GM21576 (cell line): Measurements from ENCODE around the gene RBFOX2.

ENCODE experiments used
- ATAC-seq: cut with Tn5 transposase; IDR thresholded peaks from one replicate; pipeline ENCODE4 v1.9.1; 2021; ENCODE audit warnings: mild to moderate bottlenecking, moderate library complexity; ENCODE audit not compliant: unreplicated experiment

The RBFOX2 gene

GRCh38 chr22:35904752-35905151 is 123.9 kb downstream of the RBFOX2 start:
- ATAC-seq, result no peak

- ATAC-seq, result no peak
These were observed 124.3 kb downstream of the RBFOX2 start for GRCh38 chr22:35904336-35904692.

GRCh38 chr22:35903571-35904335 is 124.9 kb downstream of the RBFOX2 start:
- ATAC-seq, result no peak

- ATAC-seq, result no peak
These were observed 128.0 kb downstream of the RBFOX2 start for GRCh38 chr22:35900483-35901168.

- no peak for ATAC-seq
These were observed 128.9 kb downstream of the RBFOX2 start for GRCh38 chr22:35899736-35900135.

GRCh38 chr22:35896111-35896705 is 132.4 kb downstream of the RBFOX2 start:
- no peak for ATAC-seq

- ATAC-seq, result no peak
These were observed 133.5 kb downstream of the RBFOX2 start for GRCh38 chr22:35894937-35895708.

- no peak for ATAC-seq
These were observed 134.2 kb downstream of the RBFOX2 start for GRCh38 chr22:35894464-35894878.

GRCh38 chr22:35893698-35894097 is 134.9 kb downstream of the RBFOX2 start:
- ATAC-seq, result no peak

GRCh38 chr22:35892192-35892591 is 136.4 kb downstream of the RBFOX2 start:
- ATAC-seq, result no peak

- ATAC-seq, result no peak
These were observed 137.2 kb downstream of the RBFOX2 start for GRCh38 chr22:35891442-35891841.

GRCh38 chr22:35889071-35889470 is 139.6 kb downstream of the RBFOX2 start:
- ATAC-seq, result no peak

- no peak for ATAC-seq
These were observed 140.3 kb downstream of the RBFOX2 start for GRCh38 chr22:35888181-35888870.

- no peak for ATAC-seq
These were observed 141.2 kb downstream of the RBFOX2 start for GRCh38 chr22:35887296-35887875.

GRCh38 chr22:35886309-35886708 is 142.3 kb downstream of the RBFOX2 start:
- no peak for ATAC-seq

GRCh38 chr22:35884529-35884928 is 144.1 kb downstream of the RBFOX2 start:
- no peak for ATAC-seq

- ATAC-seq, result no peak
These were observed 145.5 kb downstream of the RBFOX2 start for GRCh38 chr22:35883031-35883620.

- ATAC-seq, result no peak
These were observed 146.2 kb downstream of the RBFOX2 start for GRCh38 chr22:35882211-35883030.

- no peak for ATAC-seq
These were observed 149.3 kb downstream of the RBFOX2 start for GRCh38 chr22:35879351-35879750.
